ENCODE results near the gene CLEC20A. TPM values are rescaled to one million over a fixed set of nuclear protein-coding genes. Genes with fewer than 3 reads are reported as not detected.

Gene CLEC20A
- polyA plus RNA-seq, 1 donor (not counting 4 experiments of a cell fraction or from before 2014, with no cell fraction given) = not detected

DNA sequence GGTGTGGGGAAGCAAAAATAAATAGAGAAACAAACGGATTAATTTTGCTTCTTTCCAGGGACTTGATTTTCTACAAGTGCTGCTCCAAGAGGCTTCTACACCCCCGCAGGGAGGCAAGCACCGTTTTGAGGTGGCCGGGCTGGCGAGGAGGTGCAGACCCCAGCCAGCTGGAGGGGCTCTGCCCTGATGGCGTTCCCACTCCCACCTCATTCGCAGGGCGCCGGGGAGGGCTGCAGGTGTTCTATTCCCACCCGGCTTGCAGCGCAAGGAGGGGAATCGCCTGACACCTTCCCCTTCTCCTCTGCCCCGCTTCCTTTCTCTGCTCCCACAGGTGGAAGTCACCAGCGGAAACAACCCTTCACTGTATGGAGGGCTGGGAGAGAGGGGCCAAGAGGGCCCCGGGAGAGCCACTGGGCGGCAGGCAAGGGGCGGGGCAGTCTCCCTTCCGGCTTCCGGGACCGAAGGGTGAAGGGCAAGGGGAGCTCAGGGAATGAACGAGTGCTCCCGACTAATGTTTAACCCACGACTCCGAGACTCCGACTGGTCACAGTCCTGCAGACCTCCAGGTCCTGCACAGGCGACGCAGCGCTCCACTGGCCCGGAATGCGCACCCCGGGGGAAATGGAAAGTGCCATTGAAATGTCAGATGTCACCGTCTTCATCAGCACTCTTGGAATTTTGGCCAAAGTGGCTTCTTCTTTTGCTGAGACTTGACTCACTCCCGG, 45.2 kb upstream of the CLEC20A start:
- peaks cover 51% of the 10 kb centered on the region for H3K4me1 ChIP-seq (ENCODE audit: control insufficient read depth, extremely low read depth, insufficient read depth, low read length)
- dilution Hi-C loops (cut with MboI; ENCODE audit: extremely low pct_ligation_motif_present, low sequenced_read_pairs) = no loop called here
- no peaks in the 10 kb centered on the region for H4K20me1 ChIP-seq (ENCODE audit: control insufficient read depth, extremely low read depth, insufficient read depth, low read length)
- no peaks in the 10 kb centered on the region for H3K36me3 ChIP-seq (ENCODE audit: control insufficient read depth in 2 of 2, extremely low read depth in 1 of 2, insufficient read depth in 2 of 2, low read length in 2 of 2)
- peak overlapping the region; percentile 99 for H3K4me2 ChIP-seq (ENCODE audit: control insufficient read depth, extremely low read depth, insufficient read depth, low read depth, low read length)
- H3K4me3 ChIP-seq (ENCODE audit: control insufficient read depth in 2 of 3, extremely low read depth in 1 of 3, insufficient read depth in 2 of 3, low read depth in 1 of 3, low read length in 3 of 3) = peak overlapping the region; percentile 68 to 97 (median 90)
- DNase-seq (ENCODE audit: low read depth, low spot score) (no peak), FAIRE-seq (no peak)
- no peaks in the 10 kb centered on the region for H3K9me1 ChIP-seq (ENCODE audit: control insufficient read depth, extremely low read depth, insufficient read depth, low read length)
- H3K79me2 ChIP-seq (ENCODE audit: control insufficient read depth, insufficient read depth, low read length) = no peaks in the 10 kb centered on the region
- peak overlapping the region; percentile 36 for H3K27ac ChIP-seq (ENCODE audit: control insufficient read depth, insufficient read depth, low read length)
- peak overlapping the region; percentile 75 for H3K9ac ChIP-seq (ENCODE audit: control insufficient read depth, extremely low read depth, insufficient read depth, low read length)
- no peak for TF ChIP-seq EZH2 (IDR thresholded peaks at IDR 0.05; ENCODE audit: low read length)
- TF ChIP-seq, protein P1, sequence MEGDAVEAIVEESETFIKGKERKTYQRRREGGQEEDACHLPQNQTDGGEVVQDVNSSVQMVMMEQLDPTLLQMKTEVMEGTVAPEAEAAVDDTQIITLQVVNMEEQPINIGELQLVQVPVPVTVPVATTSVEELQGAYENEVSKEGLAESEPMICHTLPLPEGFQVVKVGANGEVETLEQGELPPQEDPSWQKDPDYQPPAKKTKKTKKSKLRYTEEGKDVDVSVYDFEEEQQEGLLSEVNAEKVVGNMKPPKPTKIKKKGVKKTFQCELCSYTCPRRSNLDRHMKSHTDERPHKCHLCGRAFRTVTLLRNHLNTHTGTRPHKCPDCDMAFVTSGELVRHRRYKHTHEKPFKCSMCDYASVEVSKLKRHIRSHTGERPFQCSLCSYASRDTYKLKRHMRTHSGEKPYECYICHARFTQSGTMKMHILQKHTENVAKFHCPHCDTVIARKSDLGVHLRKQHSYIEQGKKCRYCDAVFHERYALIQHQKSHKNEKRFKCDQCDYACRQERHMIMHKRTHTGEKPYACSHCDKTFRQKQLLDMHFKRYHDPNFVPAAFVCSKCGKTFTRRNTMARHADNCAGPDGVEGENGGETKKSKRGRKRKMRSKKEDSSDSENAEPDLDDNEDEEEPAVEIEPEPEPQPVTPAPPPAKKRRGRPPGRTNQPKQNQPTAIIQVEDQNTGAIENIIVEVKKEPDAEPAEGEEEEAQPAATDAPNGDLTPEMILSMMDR (optimal IDR thresholded peaks at IDR 0.05 in 1 of 3, IDR thresholded peaks at IDR 0.05 in 1 of 3, conservative IDR thresholded peaks at IDR 0.05 in 1 of 3; ENCODE audit: extremely low read depth in 1 of 3, insufficient read depth in 2 of 3, low read length in 3 of 3) = no peak
- H3K9me3 ChIP-seq (ENCODE audit: control insufficient read depth, low read depth, low read length) = no peaks in the 10 kb centered on the region
- H3K27me3 ChIP-seq (ENCODE audit: control insufficient read depth, extremely low read depth, insufficient read depth, low read length) = no peaks in the 10 kb centered on the region
- peak overlapping the region; percentile 100 for H2AFZ ChIP-seq (ENCODE audit: control insufficient read depth, low read length)

DNA sequence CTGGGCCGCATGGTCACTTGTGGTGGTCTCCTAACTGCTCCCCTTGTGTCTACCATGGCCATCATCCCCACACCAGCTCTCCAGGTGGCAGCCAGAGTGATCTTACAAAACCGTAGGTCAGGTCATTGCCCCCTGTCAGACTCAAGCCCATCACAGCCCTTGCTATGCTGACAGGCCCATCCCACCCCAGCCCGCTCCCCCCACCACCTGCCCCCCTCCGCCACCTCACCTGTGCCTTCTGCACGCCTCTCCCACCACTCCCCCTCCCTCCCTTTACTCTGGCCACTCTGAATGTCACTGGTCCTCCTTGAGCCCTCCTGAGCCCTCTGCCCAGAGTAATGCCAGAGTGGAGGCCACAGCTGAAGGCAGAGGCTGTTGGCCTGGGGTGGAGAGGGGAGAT, 44.6 kb upstream of the CLEC20A start:
- no peaks in the 10 kb centered on the region for H3K79me2 ChIP-seq (ENCODE audit: control insufficient read depth, insufficient read depth, low read length)
- TF ChIP-seq, protein P1 (optimal IDR thresholded peaks at IDR 0.05 in 1 of 3, IDR thresholded peaks at IDR 0.05 in 1 of 3, conservative IDR thresholded peaks at IDR 0.05 in 1 of 3; ENCODE audit: extremely low read depth in 1 of 3, insufficient read depth in 2 of 3, low read length in 3 of 3) = no peak
- no peak for TF ChIP-seq EZH2 (IDR thresholded peaks at IDR 0.05; ENCODE audit: low read length)
- no peaks in the 10 kb centered on the region for H4K20me1 ChIP-seq (ENCODE audit: control insufficient read depth, extremely low read depth, insufficient read depth, low read length)
- H3K9ac ChIP-seq (ENCODE audit: control insufficient read depth, extremely low read depth, insufficient read depth, low read length) = no peak overlapping the region
- no peak overlapping the region for H3K4me3 ChIP-seq (ENCODE audit: control insufficient read depth in 2 of 3, extremely low read depth in 1 of 3, insufficient read depth in 2 of 3, low read depth in 1 of 3, low read length in 3 of 3)
- DNase-seq (ENCODE audit: low read depth, low spot score) (no peak), FAIRE-seq (no peak)
- H3K4me2 ChIP-seq (ENCODE audit: control insufficient read depth, extremely low read depth, insufficient read depth, low read depth, low read length) = no peak overlapping the region
- dilution Hi-C loops (cut with MboI; ENCODE audit: extremely low pct_ligation_motif_present, low sequenced_read_pairs) = no loop called here
- no peaks in the 10 kb centered on the region for H3K9me3 ChIP-seq (ENCODE audit: control insufficient read depth, low read depth, low read length)
- H3K36me3 ChIP-seq (ENCODE audit: control insufficient read depth in 2 of 2, extremely low read depth in 1 of 2, insufficient read depth in 2 of 2, low read length in 2 of 2) = no peaks in the 10 kb centered on the region
- H3K27ac ChIP-seq (ENCODE audit: control insufficient read depth, insufficient read depth, low read length) = no peak overlapping the region
- peak overlapping the region; percentile 100 for H2AFZ ChIP-seq (ENCODE audit: control insufficient read depth, low read length)
- no peaks in the 10 kb centered on the region for H3K27me3 ChIP-seq (ENCODE audit: control insufficient read depth, extremely low read depth, insufficient read depth, low read length)
- no peaks in the 10 kb centered on the region for H3K9me1 ChIP-seq (ENCODE audit: control insufficient read depth, extremely low read depth, insufficient read depth, low read length)
- H3K4me1 ChIP-seq (ENCODE audit: control insufficient read depth, extremely low read depth, insufficient read depth, low read length) = peaks cover 56% of the 10 kb centered on the region

Data from keratinocyte (primary cell).